Gastrocnemius medialis (tissue), 4 donors: Measurements from ENCODE around the gene C2CD4C. TPM values are rescaled to one million over a fixed set of nuclear protein-coding genes. Genes with fewer than 3 reads are reported as not detected.

Source experiments
- ATAC-seq, 2 donors: fragments of 150-250 bp; one replicate each; pipeline ENCODE4 v1.9.1; 2016
- DNase-seq, 2 donors: peaks; one replicate each; pipeline ENCODE4 v3.0.0-alpha.2; 2019
- H3K27ac ChIP-seq, 4 donors: fragments of 200-600 bp; sonication (generic); 1 replicate in 1 of 4; 2 replicates in 3 of 4; pipeline ENCODE4 v1.5.1; 2016 to 2018; ENCODE audit warnings: mild to moderate bottlenecking in 2 of 4, moderate library complexity in 1 of 4
- H3K27me3 ChIP-seq, 3 donors: fragments of 200-600 bp; sonication (generic) in 2 of 3; 1 replicate in 1 of 3; 2 replicates in 2 of 3; pipeline versions ENCODE4 v1.5.1 to v1.6.0; 2016 to 2019; ENCODE audit warnings: mild to moderate bottlenecking in 1 of 3, moderate library complexity in 1 of 3
- H3K36me3 ChIP-seq, 2 donors: fragments of 200-600 bp; sonication (generic) in 1 of 2; one replicate each; pipeline ENCODE4 v1.5.1; 2017 to 2018
- H3K4me1 ChIP-seq, 2 donors: fragments of 200-600 bp; sonication (generic) in 1 of 2; one replicate each; pipeline ENCODE4 v1.5.1; 2016 to 2017; ENCODE audit warnings: mild to moderate bottlenecking in 2 of 2
- H3K4me3 ChIP-seq, 4 donors: fragments of 200-600 bp; sonication (generic) in 3 of 4; 1 replicate in 1 of 4; 2 replicates in 3 of 4; pipeline ENCODE4 v1.5.1; 2016 to 2019; ENCODE audit warnings: mild to moderate bottlenecking in 2 of 4
- H3K9me3 ChIP-seq, 3 donors: fragments of 200-600 bp; sonication (generic) in 2 of 3; 1 replicate in 1 of 3; 2 replicates in 2 of 3; pipeline ENCODE4 v1.5.1; 2016 to 2019
- CTCF ChIP-seq, 5 experiments: fragments of 450-650 bp in 3 of 5; fragments of 200-600 bp in 2 of 5; sonication (generic) in 2 of 5; IDR thresholded peaks in 4 of 5; conservative IDR thresholded peaks in 1 of 5; 1 replicate in 4 of 5; 2 replicates in 1 of 5; pipeline ENCODE4 v1.5.1; 2016 to 2019; ENCODE audit warnings: antibody characterized with exemption in 5 of 5, mild to moderate bottlenecking in 3 of 5, moderate library complexity in 3 of 5
- POLR2A ChIP-seq, 2 donors: fragments of 450-650 bp; IDR thresholded peaks; one replicate each; pipeline ENCODE4 v1.6.1; 2017; ENCODE audit warnings: antibody characterized with exemption in 2 of 2, mild to moderate bottlenecking in 2 of 2, moderate library complexity in 2 of 2
- in situ Hi-C, 4 donors: fragments of 200-750 bp; cut with MboI; loops; one replicate each; pipeline versions ENCODE4 v1.15.0 to v1.8.0; 2017; ENCODE audit warnings: low sequenced_read_pairs in 4 of 4
- intact Hi-C: fragments of 100-400 bp; cut with DNase I; formaldehyde crosslinking; loops from one replicate; pipeline ENCODE4 v1.15.1; 2023; ENCODE audit warnings: low total_unique reads
- total RNA-seq, 4 donors: library from RNA; depleted of rRNA; stranded (reverse); fragments of >200 nt; gene quantifications; one replicate each; pipeline versions ENCODE4 v1.1.0 to v1.2.3, GENCODE V29; 2016

C2CD4C gene
- total RNA-seq, 4 donors from 2014 or later: 0.15 to 0.78 (median 0.38) TPM

DNA sequence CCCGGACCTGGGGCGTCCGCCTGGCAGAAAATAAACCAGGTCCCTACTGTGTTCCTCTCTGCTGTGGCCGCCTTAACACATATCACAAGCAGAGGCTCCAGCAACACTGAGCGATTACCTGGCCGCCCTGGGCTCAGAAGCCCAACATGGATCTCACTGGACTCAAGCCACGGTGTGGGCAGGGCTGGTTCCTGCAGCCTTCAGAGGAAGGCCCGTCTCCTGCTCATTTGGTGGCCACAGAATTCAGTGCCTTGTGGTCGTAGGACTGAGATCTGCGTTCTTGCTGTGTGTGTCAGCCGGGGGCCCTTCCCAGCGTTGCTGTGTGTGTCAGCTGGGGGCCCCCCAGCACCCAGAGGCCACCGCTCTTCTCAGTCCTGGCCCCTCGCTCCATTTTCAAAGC is 30.2 kb downstream of the C2CD4C start:
- in situ Hi-C loops: no loop called here

GRCh38 chr19:377801-378581 is 31.0 kb downstream of the C2CD4C start:
- intact Hi-C loops (no loop called here), in situ Hi-C loops (no loop called here)
- Histone ChIP-seq H3K4me1 (no peaks in the 10 kb centered on the region), H3K4me3 (no peak overlapping the region), H3K27me3 (peaks cover 10 to 27% (median 13%) of the 10 kb centered on the region in 3 donors), H3K27ac (no peak overlapping the region), H3K9me3 (no peaks in the 10 kb centered on the region), H3K36me3 (no peaks in the 10 kb centered on the region)
- TF ChIP-seq POLR2A (IDR thresholded peaks at IDR 0.05): no peak
- TF ChIP-seq CTCF (IDR thresholded peaks at IDR 0.05 in 4 of 5, conservative IDR thresholded peaks at IDR 0.05 in 1 of 5): no peak
- ATAC-seq (no peak), DNase-seq (no peak)

More for the DNA sequence above, 30.2 kb downstream of the C2CD4C start:
- TF ChIP-seq CTCF (IDR thresholded peaks at IDR 0.05 in 4 of 5, conservative IDR thresholded peaks at IDR 0.05 in 1 of 5): no peak
- TF ChIP-seq POLR2A (IDR thresholded peaks at IDR 0.05): no peak
- no peaks in the 10 kb centered on the region for H3K4me1 ChIP-seq
- no peak overlapping the region for H3K4me3 ChIP-seq
- DNase-seq (no peak), ATAC-seq (no peak)
- intact Hi-C loops: no loop called here
- H3K27ac ChIP-seq: no peak overlapping the region
- no peaks in the 10 kb centered on the region for H3K36me3 ChIP-seq
- H3K27me3 ChIP-seq: peaks cover 11 to 27% (median 13%) of the 10 kb centered on the region in 3 donors
- no peaks in the 10 kb centered on the region for H3K9me3 ChIP-seq

DNA sequence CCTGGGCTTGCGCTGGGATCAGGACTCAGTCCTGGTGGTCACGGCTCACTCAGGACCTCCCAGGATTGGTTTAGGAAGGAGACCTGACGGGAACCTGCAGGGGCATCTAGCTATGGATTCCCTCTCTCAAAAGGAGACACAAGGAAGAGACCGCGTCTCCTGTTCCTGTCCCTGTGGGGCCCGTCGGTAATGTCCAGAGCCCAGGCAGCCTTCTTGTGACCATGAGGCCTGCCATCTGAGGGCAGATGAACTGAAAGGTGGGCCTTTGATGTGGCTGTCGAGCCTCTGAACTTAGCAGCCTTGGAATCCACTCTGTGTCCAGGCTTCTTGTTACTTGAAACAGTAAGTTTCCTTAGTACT is 32.9 kb downstream of the C2CD4C start:
- H3K27me3 ChIP-seq: peaks cover 11 to 31% (median 19%) of the 10 kb centered on the region in 3 donors
- H3K9me3 ChIP-seq: no peaks in the 10 kb centered on the region
- H3K36me3 ChIP-seq: no peaks in the 10 kb centered on the region
- no peak for TF ChIP-seq CTCF (IDR thresholded peaks at IDR 0.05 in 4 of 5, conservative IDR thresholded peaks at IDR 0.05 in 1 of 5)
- TF ChIP-seq POLR2A (IDR thresholded peaks at IDR 0.05): no peak
- H3K27ac ChIP-seq: no peak overlapping the region
- no peak overlapping the region for H3K4me3 ChIP-seq
- intact Hi-C loops: no loop called here
- in situ Hi-C loops: no loop called here
- H3K4me1 ChIP-seq: no peaks in the 10 kb centered on the region
- DNase-seq (no peak), ATAC-seq (no peak)

DNA sequence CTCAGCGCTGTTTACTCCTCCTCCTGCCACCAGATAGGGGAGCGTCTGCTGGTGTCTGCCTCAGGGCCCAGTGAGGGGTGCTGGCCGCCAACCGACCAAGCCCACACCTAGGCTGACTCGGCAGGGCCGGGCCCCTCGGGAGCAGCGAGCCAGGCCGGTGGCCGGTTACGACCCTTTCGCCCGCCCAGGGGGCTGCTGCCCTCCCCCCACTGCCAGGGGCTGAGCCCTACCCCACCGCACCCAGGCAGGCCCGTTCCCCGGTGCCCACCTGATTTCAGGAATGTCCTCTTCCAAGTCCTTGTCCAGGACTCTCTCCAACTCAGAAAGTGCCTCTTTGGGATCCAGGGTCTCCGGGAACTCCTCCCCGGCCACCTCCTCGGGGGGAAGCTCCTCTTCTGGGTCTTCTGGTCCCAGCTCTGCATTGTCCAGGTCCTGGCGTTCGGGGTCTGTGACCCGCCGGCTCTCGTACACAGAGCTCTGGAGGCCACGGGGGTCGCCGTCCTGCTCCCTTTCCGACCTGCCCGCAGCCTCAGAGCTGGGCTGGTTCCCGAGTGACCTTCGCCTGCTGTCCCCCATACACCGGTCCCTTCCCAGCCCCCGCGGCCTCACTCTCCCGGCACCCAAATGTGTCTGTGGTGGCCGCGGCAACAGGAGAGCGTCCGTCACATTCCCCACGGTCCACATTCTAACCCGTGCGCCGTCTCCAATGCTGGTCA is 33.4 kb downstream of the C2CD4C start:
- intact Hi-C loops: no loop called here
- H3K27me3 ChIP-seq: peaks cover 11 to 31% (median 19%) of the 10 kb centered on the region in 3 donors
- in situ Hi-C loops: no loop called here

More for the DNA sequence above, 33.4 kb downstream of the C2CD4C start:
- TF ChIP-seq POLR2A (IDR thresholded peaks at IDR 0.05) (no peak), CTCF (IDR thresholded peaks at IDR 0.05 in 4 of 5, conservative IDR thresholded peaks at IDR 0.05 in 1 of 5) (no peak)
- Histone ChIP-seq H3K36me3 (no peaks in the 10 kb centered on the region), H3K4me1 (no peaks in the 10 kb centered on the region), H3K4me3 (no peak overlapping the region), H3K9me3 (no peaks in the 10 kb centered on the region), H3K27ac (no peak overlapping the region)
- no peak for ATAC-seq
- DNase-seq: no peak
